ENCODE measurements around the gene REX1BD. TPM values are rescaled to one million over a fixed set of nuclear protein-coding genes. Genes with fewer than 3 reads are reported as not detected.
A peak's percentile ranks its signal among the peaks of the same experiment; 100 is the strongest.
"Not testable (repeated sequence)": the region's sequence is repeated elsewhere in the genome, so short reads cannot be mapped to it uniquely, and the experiment has no call there.

Gene REX1BD
- total RNA-seq, 1 experiment from 2014 or later, result 61.4 TPM

DNA sequence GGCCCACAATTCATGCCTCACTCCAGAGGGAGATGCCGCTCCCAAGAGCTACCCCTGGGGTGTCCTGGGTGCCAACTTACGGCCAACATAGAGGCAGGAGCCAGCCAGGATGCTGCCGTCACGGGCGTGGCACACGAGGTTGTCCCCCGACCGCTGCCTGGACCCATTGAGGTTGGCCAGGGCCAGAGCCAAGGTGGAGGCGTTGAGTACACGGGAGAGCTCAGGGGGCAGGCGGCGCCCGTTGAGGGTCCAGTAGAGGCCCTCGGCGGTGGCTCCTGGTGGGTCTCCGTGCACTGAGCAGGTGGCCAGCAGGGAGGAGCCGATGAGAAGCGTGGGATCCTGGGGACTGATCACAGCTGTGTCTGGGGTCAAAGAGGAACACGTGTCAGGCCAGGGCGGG is 10.9 kb downstream of the REX1BD start:
- no peaks in the 10 kb centered on the region for H3K9me3 ChIP-seq (ENCODE audit: low read depth, low read length, poor library complexity, severe bottlenecking)
- ChIA-PET CTCF (no interaction called here), POLR2A (ENCODE audit: low non-redundant PET) (no interaction called here)
- no TSS peak for BruUV-seq (replicated peaks)
- no peak for DNase-seq (ENCODE audit: low spot score)
- peaks cover 28% of the 10 kb centered on the region for H3K36me3 ChIP-seq (ENCODE audit: insufficient read depth, low read length, poor library complexity, severe bottlenecking)
- intact Hi-C loops (cut with micrococcal nuclease; ENCODE audit: unreplicated experiment), result loop anchor here (10.0 kb wide), 1 partner anchor 135 kb away; no protein-coding TSS in a partner anchor
- peak overlapping the region; percentile 39 for H3K27ac ChIP-seq (ENCODE audit: low read depth, low read length, poor library complexity, severe bottlenecking)
- no peaks in the 10 kb centered on the region for H3K27me3 ChIP-seq (replicated peaks; ENCODE audit: insufficient read depth, low read depth, low read length, poor library complexity)
- TF ChIP-seq CTCF (conservative IDR thresholded peaks at IDR 0.05; ENCODE audit: low read depth, low read length) (no peak), EZH2 (IDR thresholded peaks at IDR 0.05; ENCODE audit: borderline replicate concordance, low read depth, low read length, poor library complexity, severe bottlenecking) (no peak)
- H3K4me1 ChIP-seq (ENCODE audit: insufficient read depth, low read length, poor library complexity, severe bottlenecking), result peaks cover 45% of the 10 kb centered on the region
- H3K4me3 ChIP-seq (ENCODE audit: low read depth, low read length, poor library complexity, severe bottlenecking), result no peak overlapping the region

DNA sequence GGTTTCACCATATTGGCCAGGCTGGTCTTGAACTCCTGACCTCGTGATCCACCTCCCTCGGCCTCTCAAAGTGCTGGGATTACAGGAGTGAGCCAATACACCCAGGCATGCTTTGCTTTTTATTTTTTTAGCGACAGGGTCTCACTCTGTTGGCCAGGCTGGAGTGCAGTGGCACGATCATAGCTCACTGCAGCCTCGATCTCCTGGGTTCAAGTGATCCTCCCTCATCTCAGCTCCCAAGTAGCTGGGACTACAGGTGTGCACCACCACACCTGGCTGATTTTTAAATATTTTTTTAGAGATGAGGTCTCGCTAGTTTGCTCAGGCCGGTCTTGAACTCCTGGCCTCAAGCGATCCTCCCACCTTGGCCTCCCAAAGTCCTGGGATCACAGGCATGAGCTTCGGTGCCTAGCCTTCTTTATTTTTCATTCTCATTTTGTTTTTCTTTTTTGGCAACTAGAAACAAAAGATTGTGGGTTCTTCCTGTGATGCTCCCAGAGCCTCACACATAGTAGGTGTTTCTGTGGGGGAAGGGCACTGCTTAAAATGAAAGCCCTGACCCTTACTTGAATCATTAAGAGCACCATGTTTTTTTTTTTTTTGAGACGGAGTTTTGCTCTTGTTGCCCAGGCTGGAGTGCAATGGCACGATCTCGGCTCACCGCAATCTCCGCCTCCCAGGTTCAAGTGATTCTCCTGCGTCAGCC is 12.2 kb downstream of the REX1BD start:
- H3K36me3 ChIP-seq (ENCODE audit: insufficient read depth, low read length, poor library complexity, severe bottlenecking), result peaks cover 24% of the 10 kb centered on the region
- BruUV-seq (replicated peaks); H3K27ac ChIP-seq (ENCODE audit: low read depth, low read length, poor library complexity, severe bottlenecking); H3K4me3 ChIP-seq (ENCODE audit: low read depth, low read length, poor library complexity, severe bottlenecking); H3K9me3 ChIP-seq (ENCODE audit: low read depth, low read length, poor library complexity, severe bottlenecking); DNase-seq (ENCODE audit: low spot score); POLR2A ChIA-PET (ENCODE audit: low non-redundant PET); H3K27me3 ChIP-seq (replicated peaks; ENCODE audit: insufficient read depth, low read depth, low read length, poor library complexity); intact Hi-C loops (cut with micrococcal nuclease; ENCODE audit: unreplicated experiment); CTCF ChIA-PET: not testable (repeated sequence)
- H3K4me1 ChIP-seq (ENCODE audit: insufficient read depth, low read length, poor library complexity, severe bottlenecking), result peaks cover 45% of the 10 kb centered on the region

- Histone ChIP-seq H3K4me3 (ENCODE audit: low read depth, low read length, poor library complexity, severe bottlenecking) (no peak overlapping the region), H3K27ac (ENCODE audit: low read depth, low read length, poor library complexity, severe bottlenecking) (peak overlapping the region; percentile 23), H3K27me3 (replicated peaks; ENCODE audit: insufficient read depth, low read depth, low read length, poor library complexity) (no peaks in the 10 kb centered on the region), H3K4me1 (ENCODE audit: insufficient read depth, low read length, poor library complexity, severe bottlenecking) (peaks cover 39% of the 10 kb centered on the region), H3K36me3 (ENCODE audit: insufficient read depth, low read length, poor library complexity, severe bottlenecking) (peaks cover 15% of the 10 kb centered on the region), H3K9me3 (ENCODE audit: low read depth, low read length, poor library complexity, severe bottlenecking) (no peaks in the 10 kb centered on the region)
- no peak for DNase-seq (ENCODE audit: low spot score)
- no peak for TF ChIP-seq CTCF (conservative IDR thresholded peaks at IDR 0.05; ENCODE audit: low read depth, low read length)
- TF ChIP-seq EZH2 (IDR thresholded peaks at IDR 0.05; ENCODE audit: borderline replicate concordance, low read depth, low read length, poor library complexity, severe bottlenecking), result no peak
- ChIA-PET POLR2A (ENCODE audit: low non-redundant PET) (no interaction called here), CTCF (no interaction called here)
- intact Hi-C loops (cut with micrococcal nuclease; ENCODE audit: unreplicated experiment), result no loop called here
- no TSS peak for BruUV-seq (replicated peaks)
These were observed 13.3 kb downstream of the REX1BD start for GRCh38 chr19:18601875-18602274.
